HG03175 (cell line): Measurements from ENCODE around the gene POLR2I.
A peak's percentile ranks its signal among the peaks of the same experiment; 100 is the strongest.

ENCODE experiments used
- ATAC-seq: cut with Tn5 transposase; IDR thresholded peaks from one replicate; pipeline ENCODE4 v1.9.1; 2021; ENCODE audit warnings: mild to moderate bottlenecking, moderate library complexity; ENCODE audit not compliant: unreplicated experiment

Gene POLR2I

GRCh38 chr19:36114721-36115452, at the start of gene POLR2I:
TSS of gene POLR2I (minus strand) at chr19:36114875. CDS start at chr19:36114856, 19 bp downstream.
- peak; percentile 86 for ATAC-seq

GRCh38 chr19:36163813-36164212, 49.1 kb upstream of the POLR2I start:
- no peak for ATAC-seq

GRCh38 chr19:36160821-36161596, 46.3 kb upstream of the POLR2I start:
- no peak for ATAC-seq

- ATAC-seq: no peak
Observed at GRCh38 chr19:36153126-36153525, 38.5 kb upstream of the POLR2I start.

GRCh38 chr19:36152352-36153091, 37.8 kb upstream of the POLR2I start, which contains the start of gene COX7A1:
TSS of gene COX7A1 (minus strand) at chr19:36152447. CDS start at chr19:36152407, 40 bp downstream.
- ATAC-seq: no peak

GRCh38 chr19:36152019-36152351, 37.3 kb upstream of the POLR2I start:
- no peak for ATAC-seq

GRCh38 chr19:36151144-36152018, 36.7 kb upstream of the POLR2I start:
- ATAC-seq: no peak

- ATAC-seq: no peak
Observed at GRCh38 chr19:36150586-36150985, 35.9 kb upstream of the POLR2I start.

- no peak for ATAC-seq
Observed at GRCh38 chr19:36149673-36150406, 35.2 kb upstream of the POLR2I start.

GRCh38 chr19:36144624-36145023, 29.9 kb upstream of the POLR2I start:
- ATAC-seq: no peak

- ATAC-seq: no peak
Observed at GRCh38 chr19:36142496-36142895, 27.8 kb upstream of the POLR2I start.

- no peak for ATAC-seq
Observed at GRCh38 chr19:36142046-36142445, 27.4 kb upstream of the POLR2I start.

- ATAC-seq: peak; percentile 46
Observed at GRCh38 chr19:36141039-36141927, 26.6 kb upstream of the POLR2I start.

- no peak for ATAC-seq
Observed at GRCh38 chr19:36140304-36141038, 25.8 kb upstream of the POLR2I start.

GRCh38 chr19:36139473-36140303, 25.0 kb upstream of the POLR2I start, which contains the start of gene CAPNS1:
TSS of gene CAPNS1 (plus strand) at chr19:36140066. CDS start at chr19:36141012, 946 bp downstream.
- peak; percentile 85 for ATAC-seq

- ATAC-seq: no peak
Observed at GRCh38 chr19:36139120-36139472, 24.4 kb upstream of the POLR2I start.

GRCh38 chr19:36136964-36137686, 22.4 kb upstream of the POLR2I start:
- no peak for ATAC-seq
